Liver (tissue), 3 donors: ENCODE results near the gene ARL3.

Experiments used
- FOXA1 ChIP-seq: IDR thresholded peaks from 2 replicates; pipeline ENCODE4 v1.6.1; 2016; ENCODE audit warnings: antibody characterized with exemption
- JUND ChIP-seq, 2 donors: IDR thresholded peaks; 2 replicates each; pipeline ENCODE4 v1.6.1; 2016; ENCODE audit warnings: antibody characterized with exemption in 2 of 2
- RAD21 ChIP-seq, 2 donors: IDR thresholded peaks; 2 replicates each; pipeline ENCODE4 v1.6.1; 2016; ENCODE audit warnings: antibody characterized with exemption in 2 of 2, mild to moderate bottlenecking in 2 of 2
- RXRA ChIP-seq, 2 donors: IDR thresholded peaks; 2 replicates each; pipeline ENCODE4 v1.6.1; 2017 to 2018; ENCODE audit warnings: antibody characterized with exemption in 2 of 2, mild to moderate bottlenecking in 1 of 2
- SP1 ChIP-seq: IDR thresholded peaks from 2 replicates; pipeline ENCODE4 v1.6.1; 2018; ENCODE audit warnings: antibody characterized with exemption, mild to moderate bottlenecking
- TAF1 ChIP-seq: conservative IDR thresholded peaks from 2 replicates; pipeline ENCODE4 v1.6.1; 2016; ENCODE audit warnings: antibody characterized with exemption, mild to moderate bottlenecking
- TF ChIP-seq, protein P1 (sequence below): fragments of 150-350 bp; IDR thresholded peaks from 2 replicates; pipeline ENCODE4 v1.5.1; 2017; ENCODE audit warnings: improper control_type of control experiment, low read depth, low read length; ENCODE audit not compliant: missing input control
- TF ChIP-seq, protein P2 (sequence below): IDR thresholded peaks from 2 replicates; pipeline ENCODE4 v1.6.1; 2016; ENCODE audit warnings: antibody characterized with exemption
- donor health status: healthy.
- donor health status: healthy.

DNA sequence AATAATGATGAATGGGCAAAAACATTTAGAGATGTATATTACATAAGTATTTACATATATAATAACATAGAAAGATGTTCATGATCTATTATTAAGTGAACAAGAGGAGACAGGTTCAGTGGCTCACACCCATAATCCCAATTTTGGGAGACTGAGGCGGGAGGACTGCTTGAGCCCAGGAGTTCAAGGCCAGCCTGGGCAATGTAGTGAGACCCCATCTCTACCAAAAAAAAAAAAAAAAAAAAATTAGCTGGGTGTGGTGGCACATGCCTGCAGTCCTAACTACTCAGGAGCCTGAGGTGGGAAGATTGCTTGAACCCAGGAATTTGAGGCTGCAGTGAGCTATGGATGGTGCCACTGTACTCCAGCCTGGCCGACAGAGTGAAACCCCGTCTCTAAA lies 12.4 kb downstream of the ARL3 start:
- no peak for TF ChIP-seq TAF1
- TF ChIP-seq, protein P1, sequence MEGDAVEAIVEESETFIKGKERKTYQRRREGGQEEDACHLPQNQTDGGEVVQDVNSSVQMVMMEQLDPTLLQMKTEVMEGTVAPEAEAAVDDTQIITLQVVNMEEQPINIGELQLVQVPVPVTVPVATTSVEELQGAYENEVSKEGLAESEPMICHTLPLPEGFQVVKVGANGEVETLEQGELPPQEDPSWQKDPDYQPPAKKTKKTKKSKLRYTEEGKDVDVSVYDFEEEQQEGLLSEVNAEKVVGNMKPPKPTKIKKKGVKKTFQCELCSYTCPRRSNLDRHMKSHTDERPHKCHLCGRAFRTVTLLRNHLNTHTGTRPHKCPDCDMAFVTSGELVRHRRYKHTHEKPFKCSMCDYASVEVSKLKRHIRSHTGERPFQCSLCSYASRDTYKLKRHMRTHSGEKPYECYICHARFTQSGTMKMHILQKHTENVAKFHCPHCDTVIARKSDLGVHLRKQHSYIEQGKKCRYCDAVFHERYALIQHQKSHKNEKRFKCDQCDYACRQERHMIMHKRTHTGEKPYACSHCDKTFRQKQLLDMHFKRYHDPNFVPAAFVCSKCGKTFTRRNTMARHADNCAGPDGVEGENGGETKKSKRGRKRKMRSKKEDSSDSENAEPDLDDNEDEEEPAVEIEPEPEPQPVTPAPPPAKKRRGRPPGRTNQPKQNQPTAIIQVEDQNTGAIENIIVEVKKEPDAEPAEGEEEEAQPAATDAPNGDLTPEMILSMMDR = no peak
- TF ChIP-seq, protein P2, sequence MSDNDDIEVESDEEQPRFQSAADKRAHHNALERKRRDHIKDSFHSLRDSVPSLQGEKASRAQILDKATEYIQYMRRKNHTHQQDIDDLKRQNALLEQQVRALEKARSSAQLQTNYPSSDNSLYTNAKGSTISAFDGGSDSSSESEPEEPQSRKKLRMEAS = no peak
- no peak for TF ChIP-seq FOXA1
- no peak for TF ChIP-seq JUND (IDR thresholded peaks at IDR 0.05)
- TF ChIP-seq RAD21 (IDR thresholded peaks at IDR 0.05) = no peak
- no peak for TF ChIP-seq SP1
- TF ChIP-seq RXRA (IDR thresholded peaks at IDR 0.05) = no peak
